Mucosa of descending colon (tissue), 3 donors: ENCODE results near the gene CCDC97. TPM values are rescaled to one million over a fixed set of nuclear protein-coding genes. Genes with fewer than 3 reads are reported as not detected.

Experiments
- ATAC-seq: fragments of 200-7000 bp; cut with Tn5 transposase; one replicate; pipeline ENCODE4 v1.9.1; 2020; ENCODE audit warnings: mild to moderate bottlenecking, moderate library complexity
- DNase-seq, 3 donors: peaks; one replicate each; pipeline ENCODE4 v3.0.0-alpha.2; 2020
- H3K36me3 ChIP-seq: fragments of 200-600 bp; one replicate; pipeline ENCODE4 v1.8.0; 2021; ENCODE audit warnings: low read depth, mild to moderate bottlenecking
- H3K4me1 ChIP-seq: fragments of 200-600 bp; one replicate; pipeline ENCODE4 v1.8.0; 2021; ENCODE audit warnings: low read depth, mild to moderate bottlenecking
- H3K4me3 ChIP-seq: fragments of 200-600 bp; one replicate; pipeline ENCODE4 v1.8.0; 2021; ENCODE audit warnings: mild to moderate bottlenecking
- H3K9me3 ChIP-seq: fragments of 200-600 bp; one replicate; pipeline ENCODE4 v1.8.0; 2021; ENCODE audit warnings: mild to moderate bottlenecking
- intact Hi-C, 2 donors: fragments of 100-400 bp; cut with DNase I in 1 of 2; cut with micrococcal nuclease in 1 of 2; formaldehyde crosslinking; loops; one replicate each; pipeline versions ENCODE4 v1.11.0 to v1.11.1; 2022; cut with DNase I, micrococcal nuclease
- total RNA-seq, 3 donors: library from RNA; stranded (reverse); fragmentation: NEBNext Ultra II Directional in 2 of 3; extraction: Animal tissue kit (Norgen Biotek cat#: 25700) in 2 of 3; gene quantifications; one replicate each; pipeline versions ENCODE4 v1.2.1 to v1.2.4, GENCODE V29; 2021 to 2023
- TF ChIP-seq, protein P1 (sequence below): fragments of 200-600 bp; IDR thresholded peaks from one replicate; pipeline ENCODE4 v1.8.0; 2022; ENCODE audit warnings: antibody characterized with exemption, mild to moderate bottlenecking
- donor health status: DM: no; HTN: no; CAD: no; lungs with moderate emphysema.
- donor health status: DM: no; HTN: no; CAD: no.
- donor health status: DM: no; HTN: yes; CAD: no.

CCDC97 gene
- total RNA-seq, 3 donors from 2014 or later = 26.2 to 29.6 (median 27.0) TPM

DNA sequence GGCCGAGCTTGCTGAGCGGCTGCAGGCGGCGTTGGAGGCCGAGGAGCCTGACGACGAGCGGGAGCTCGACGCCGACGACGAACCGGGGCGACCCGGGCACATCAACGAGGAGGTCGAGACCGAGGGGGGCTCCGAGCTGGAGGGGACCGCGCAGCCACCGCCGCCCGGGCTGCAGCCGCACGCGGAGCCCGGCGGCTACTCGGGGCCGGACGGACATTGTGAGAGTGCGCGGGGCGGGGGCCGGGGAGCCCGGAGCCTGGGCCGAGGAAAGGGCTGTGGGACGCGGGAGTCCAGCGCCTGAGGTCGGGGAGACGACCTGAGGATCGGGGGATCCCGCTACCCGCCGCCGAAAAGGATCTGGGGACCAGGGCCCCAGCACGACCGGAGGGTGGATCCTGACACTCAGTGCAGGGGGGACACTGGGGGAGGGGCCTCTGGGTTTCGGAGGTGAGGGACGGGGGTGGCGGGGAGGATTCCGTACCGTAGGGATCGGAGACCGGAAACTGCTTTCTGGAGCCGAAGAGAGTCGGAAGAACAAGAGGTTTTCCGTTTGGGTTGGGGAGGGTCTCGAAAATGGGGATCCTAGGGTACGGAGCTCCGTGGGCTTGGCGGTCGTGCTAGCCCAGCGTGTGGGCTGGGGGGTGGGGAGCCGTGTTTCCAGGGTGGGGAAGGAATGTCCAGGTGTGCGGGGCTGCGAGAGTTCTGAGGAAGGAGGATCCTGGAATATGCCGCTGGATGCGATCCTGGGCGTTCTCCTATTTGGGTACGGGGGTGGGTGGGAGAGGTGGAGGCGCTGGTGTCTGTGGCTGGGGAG, 45.2 kb upstream of the CCDC97 start:
- H3K36me3 ChIP-seq = peaks cover 12% of the 10 kb centered on the region
- no peaks in the 10 kb centered on the region for H3K9me3 ChIP-seq
- H3K4me3 ChIP-seq = peak overlapping the region; percentile 77
- intact Hi-C loops = loop anchor here in 1 of 2 donors (5.0 kb wide), 1 partner anchor 62 kb away; no protein-coding TSS in a partner anchor
- peaks cover 27% of the 10 kb centered on the region for H3K4me1 ChIP-seq
- TF ChIP-seq, protein P1, sequence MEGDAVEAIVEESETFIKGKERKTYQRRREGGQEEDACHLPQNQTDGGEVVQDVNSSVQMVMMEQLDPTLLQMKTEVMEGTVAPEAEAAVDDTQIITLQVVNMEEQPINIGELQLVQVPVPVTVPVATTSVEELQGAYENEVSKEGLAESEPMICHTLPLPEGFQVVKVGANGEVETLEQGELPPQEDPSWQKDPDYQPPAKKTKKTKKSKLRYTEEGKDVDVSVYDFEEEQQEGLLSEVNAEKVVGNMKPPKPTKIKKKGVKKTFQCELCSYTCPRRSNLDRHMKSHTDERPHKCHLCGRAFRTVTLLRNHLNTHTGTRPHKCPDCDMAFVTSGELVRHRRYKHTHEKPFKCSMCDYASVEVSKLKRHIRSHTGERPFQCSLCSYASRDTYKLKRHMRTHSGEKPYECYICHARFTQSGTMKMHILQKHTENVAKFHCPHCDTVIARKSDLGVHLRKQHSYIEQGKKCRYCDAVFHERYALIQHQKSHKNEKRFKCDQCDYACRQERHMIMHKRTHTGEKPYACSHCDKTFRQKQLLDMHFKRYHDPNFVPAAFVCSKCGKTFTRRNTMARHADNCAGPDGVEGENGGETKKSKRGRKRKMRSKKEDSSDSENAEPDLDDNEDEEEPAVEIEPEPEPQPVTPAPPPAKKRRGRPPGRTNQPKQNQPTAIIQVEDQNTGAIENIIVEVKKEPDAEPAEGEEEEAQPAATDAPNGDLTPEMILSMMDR = no peak
- DNase-seq (peak; percentile 66 to 79 (median 73)), ATAC-seq (no peak)

DNA sequence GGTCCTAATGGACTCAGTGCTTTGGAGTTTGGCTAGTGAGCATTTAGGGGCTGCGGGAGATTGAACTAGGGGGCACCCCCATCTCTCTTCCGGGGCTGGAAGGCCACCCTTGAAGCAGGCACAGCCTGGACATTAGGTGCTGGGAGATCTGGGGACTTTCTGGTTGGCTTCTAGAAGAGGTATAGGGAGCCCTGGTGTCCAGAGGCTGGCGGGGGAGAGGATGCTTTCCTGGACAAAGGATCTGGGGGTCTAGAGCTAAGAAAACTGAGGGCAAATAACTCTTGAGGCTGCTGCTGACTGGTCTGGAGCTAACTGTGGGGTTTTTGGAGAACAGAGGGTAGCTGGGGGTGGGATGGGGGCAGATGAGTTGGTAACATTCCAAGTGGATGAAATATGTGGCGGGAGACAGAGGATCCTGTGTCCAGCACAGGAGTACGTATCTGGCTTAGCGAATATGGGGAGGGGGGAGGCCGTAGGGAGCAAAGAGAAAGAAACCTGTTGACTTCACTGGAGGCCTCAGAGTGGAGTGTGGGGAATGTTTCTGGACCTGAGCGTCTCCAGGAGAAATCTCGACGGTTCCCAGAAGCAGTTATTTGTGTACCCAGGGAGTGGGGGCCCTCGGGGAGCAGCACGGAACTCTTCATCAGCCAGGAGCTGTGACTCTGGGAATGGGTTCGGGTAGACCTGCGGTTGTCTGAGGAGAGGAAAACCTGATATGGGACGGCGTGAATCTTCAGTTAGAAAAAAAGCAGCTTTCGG, 44.4 kb upstream of the CCDC97 start:
- H3K9me3 ChIP-seq = no peaks in the 10 kb centered on the region
- DNase-seq (peak in 2 of 3 donors; percentile 23 to 51), ATAC-seq (no peak)
- TF ChIP-seq, protein P1 = no peak
- intact Hi-C loops = no loop called here
- peak overlapping the region; percentile 77 for H3K4me3 ChIP-seq
- H3K4me1 ChIP-seq = peaks cover 27% of the 10 kb centered on the region
- peaks cover 12% of the 10 kb centered on the region for H3K36me3 ChIP-seq

DNA sequence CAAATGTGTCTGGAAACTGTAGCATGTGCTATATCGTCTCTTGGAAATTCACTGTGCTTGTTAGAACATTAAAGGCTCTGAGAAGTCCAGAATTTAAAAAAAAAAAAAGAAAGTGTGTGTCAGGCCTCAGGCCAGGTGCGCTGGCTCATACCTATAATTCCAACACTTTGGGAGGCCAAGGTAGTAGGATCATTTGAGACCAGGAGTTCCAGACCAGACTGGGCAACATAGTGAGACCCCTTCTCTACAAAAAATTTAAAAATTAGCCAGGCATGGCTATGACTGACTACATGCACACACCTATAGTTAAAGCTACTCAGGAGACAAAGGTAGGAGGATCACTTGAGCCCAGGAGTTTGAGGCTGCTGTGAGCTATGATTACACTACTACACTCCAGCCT, 40.9 kb upstream of the CCDC97 start:
- no peak for ATAC-seq
- intact Hi-C loops = no loop called here

DNA sequence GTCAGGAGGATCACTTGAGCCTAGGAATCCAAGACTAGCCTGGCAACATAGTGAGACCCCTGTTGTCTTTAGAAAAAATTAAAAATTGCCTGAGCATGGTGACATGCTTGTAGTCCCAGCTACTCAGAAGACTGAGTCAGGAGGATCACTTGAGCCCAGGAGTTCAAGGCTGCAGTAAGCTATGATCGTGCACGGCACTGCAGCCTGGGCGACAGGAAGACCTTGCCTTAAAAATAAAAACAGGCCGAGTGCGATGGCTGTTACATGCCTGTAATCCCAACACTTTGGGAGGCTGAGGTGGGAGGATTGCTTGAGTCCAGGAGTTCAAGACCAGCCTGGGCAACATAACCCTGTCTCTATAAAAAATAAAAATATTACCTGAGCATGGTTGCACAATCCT, 40.4 kb upstream of the CCDC97 start:
- Histone ChIP-seq H3K9me3 (no peaks in the 10 kb centered on the region), H3K4me1 (peaks cover 15% of the 10 kb centered on the region), H3K36me3 (peaks cover 22% of the 10 kb centered on the region), H3K4me3 (no peak overlapping the region)
- TF ChIP-seq, protein P1 = no peak
- intact Hi-C loops = no loop called here
- ATAC-seq = no peak
- no peak for DNase-seq

More for the DNA sequence above, 40.9 kb upstream of the CCDC97 start:
- peaks cover 24% of the 10 kb centered on the region for H3K36me3 ChIP-seq
- H3K9me3 ChIP-seq = no peaks in the 10 kb centered on the region
- H3K4me3 ChIP-seq = no peak overlapping the region
- H3K4me1 ChIP-seq = peaks cover 17% of the 10 kb centered on the region
- DNase-seq = no peak
- TF ChIP-seq, protein P1 = no peak

DNA sequence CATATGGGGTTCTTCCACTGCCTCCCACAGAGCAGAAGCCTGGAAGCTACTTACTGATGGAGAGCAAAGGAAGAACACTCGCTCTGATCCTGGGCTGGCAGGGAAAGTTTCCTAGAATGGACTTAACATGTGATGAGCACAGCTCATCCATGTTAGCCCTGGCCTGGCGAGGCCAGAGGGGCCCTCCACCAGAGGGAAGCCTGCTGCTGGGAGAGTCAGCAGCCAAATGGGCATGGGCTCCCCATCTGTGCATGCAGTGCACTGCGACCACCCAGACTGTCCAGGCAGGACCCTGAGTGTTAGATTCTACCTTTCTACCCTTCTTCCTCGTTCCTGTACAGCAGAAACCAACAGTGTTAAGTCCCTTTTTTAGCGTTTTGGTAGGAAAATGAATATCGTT, 36.9 kb upstream of the CCDC97 start:
- no peak for DNase-seq
- intact Hi-C loops = no loop called here
- TF ChIP-seq, protein P1 = no peak
- no peaks in the 10 kb centered on the region for H3K9me3 ChIP-seq
- ATAC-seq = no peak
- H3K4me1 ChIP-seq = no peaks in the 10 kb centered on the region
- no peak overlapping the region for H3K4me3 ChIP-seq
- H3K36me3 ChIP-seq = peaks cover 40% of the 10 kb centered on the region
